ENCODE data around the gene DDX47. TPM values are rescaled to one million over a fixed set of nuclear protein-coding genes. Genes with fewer than 3 reads are reported as not detected.
"Not testable (repeated sequence)": the region's sequence is repeated elsewhere in the genome, so short reads cannot be mapped to it uniquely, and the experiment has no call there.

The DDX47 gene
- total RNA-seq, 1 experiment from 2014 or later = 64.8 TPM

GRCh38 chr12:12845794-12846243 lies 32.7 kb downstream of the DDX47 start (continued):
- TF ChIP-seq, protein P1, sequence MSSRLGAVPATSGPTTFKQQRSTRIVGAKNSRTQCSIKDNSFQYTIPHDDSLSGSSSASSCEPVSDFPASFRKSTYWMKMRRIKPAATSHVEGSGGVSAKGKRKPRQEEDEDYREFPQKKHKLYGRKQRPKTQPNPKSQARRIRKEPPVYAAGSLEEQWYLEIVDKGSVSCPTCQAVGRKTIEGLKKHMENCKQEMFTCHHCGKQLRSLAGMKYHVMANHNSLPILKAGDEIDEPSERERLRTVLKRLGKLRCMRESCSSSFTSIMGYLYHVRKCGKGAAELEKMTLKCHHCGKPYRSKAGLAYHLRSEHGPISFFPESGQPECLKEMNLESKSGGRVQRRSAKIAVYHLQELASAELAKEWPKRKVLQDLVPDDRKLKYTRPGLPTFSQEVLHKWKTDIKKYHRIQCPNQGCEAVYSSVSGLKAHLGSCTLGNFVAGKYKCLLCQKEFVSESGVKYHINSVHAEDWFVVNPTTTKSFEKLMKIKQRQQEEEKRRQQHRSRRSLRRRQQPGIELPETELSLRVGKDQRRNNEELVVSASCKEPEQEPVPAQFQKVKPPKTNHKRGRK (CRISPR knock-in tag; IDR thresholded peaks at IDR 0.05; ENCODE audit: borderline replicate concordance) = no peak
- TF ChIP-seq EMX1 (CRISPR knock-in tag; IDR thresholded peaks at IDR 0.05) (no peak), TEAD1 (CRISPR knock-in tag; IDR thresholded peaks at IDR 0.05) (no peak), FOXJ3 (CRISPR knock-in tag; IDR thresholded peaks at IDR 0.05; ENCODE audit: borderline replicate concordance) (no peak), ETV6 (CRISPR knock-in tag; IDR thresholded peaks at IDR 0.05) (no peak)
- TF ChIP-seq, protein P2, sequence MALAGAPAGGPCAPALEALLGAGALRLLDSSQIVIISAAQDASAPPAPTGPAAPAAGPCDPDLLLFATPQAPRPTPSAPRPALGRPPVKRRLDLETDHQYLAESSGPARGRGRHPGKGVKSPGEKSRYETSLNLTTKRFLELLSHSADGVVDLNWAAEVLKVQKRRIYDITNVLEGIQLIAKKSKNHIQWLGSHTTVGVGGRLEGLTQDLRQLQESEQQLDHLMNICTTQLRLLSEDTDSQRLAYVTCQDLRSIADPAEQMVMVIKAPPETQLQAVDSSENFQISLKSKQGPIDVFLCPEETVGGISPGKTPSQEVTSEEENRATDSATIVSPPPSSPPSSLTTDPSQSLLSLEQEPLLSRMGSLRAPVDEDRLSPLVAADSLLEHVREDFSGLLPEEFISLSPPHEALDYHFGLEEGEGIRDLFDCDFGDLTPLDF (CRISPR knock-in tag; IDR thresholded peaks at IDR 0.05) = no peak
- TF ChIP-seq, protein P3, sequence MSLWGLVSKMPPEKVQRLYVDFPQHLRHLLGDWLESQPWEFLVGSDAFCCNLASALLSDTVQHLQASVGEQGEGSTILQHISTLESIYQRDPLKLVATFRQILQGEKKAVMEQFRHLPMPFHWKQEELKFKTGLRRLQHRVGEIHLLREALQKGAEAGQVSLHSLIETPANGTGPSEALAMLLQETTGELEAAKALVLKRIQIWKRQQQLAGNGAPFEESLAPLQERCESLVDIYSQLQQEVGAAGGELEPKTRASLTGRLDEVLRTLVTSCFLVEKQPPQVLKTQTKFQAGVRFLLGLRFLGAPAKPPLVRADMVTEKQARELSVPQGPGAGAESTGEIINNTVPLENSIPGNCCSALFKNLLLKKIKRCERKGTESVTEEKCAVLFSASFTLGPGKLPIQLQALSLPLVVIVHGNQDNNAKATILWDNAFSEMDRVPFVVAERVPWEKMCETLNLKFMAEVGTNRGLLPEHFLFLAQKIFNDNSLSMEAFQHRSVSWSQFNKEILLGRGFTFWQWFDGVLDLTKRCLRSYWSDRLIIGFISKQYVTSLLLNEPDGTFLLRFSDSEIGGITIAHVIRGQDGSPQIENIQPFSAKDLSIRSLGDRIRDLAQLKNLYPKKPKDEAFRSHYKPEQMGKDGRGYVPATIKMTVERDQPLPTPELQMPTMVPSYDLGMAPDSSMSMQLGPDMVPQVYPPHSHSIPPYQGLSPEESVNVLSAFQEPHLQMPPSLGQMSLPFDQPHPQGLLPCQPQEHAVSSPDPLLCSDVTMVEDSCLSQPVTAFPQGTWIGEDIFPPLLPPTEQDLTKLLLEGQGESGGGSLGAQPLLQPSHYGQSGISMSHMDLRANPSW (CRISPR knock-in tag; conservative IDR thresholded peaks at IDR 0.05; ENCODE audit: low read depth) = no peak

DNA sequence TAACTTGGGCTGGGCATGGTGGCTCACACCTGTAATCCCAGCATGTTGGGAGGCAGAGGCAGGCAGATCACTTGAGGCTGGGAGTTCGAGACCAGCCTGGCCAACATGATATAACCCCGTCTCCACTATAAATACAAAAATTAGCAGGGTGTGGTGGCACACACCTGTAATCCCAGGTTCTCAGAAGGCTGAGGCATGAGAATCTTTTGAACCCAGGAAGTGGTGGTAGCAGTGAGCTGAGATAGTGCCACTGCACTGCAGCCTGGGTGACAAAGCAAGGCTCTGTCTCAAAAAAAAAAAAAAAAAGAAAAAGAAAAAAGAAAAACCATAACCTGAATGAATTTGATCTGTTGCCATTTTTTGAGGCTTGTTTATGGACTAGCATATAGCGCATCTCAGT lies 33.6 kb downstream of the DDX47 start:
- H3K9me3 Mint-ChIP-seq; H3K27me3 Mint-ChIP-seq (ENCODE audit: low read depth); H3K36me3 Mint-ChIP-seq; H3K4me1 Mint-ChIP-seq; H3K27ac Mint-ChIP-seq; DNase-seq (ENCODE audit: low spot score); ATAC-seq; H3K4me3 Mint-ChIP-seq; POLR2A ChIA-PET: not testable (repeated sequence)
- CTCF ChIA-PET = interaction anchor here (1.8 kb wide), 1 partner anchor 10 kb away, joined by 5 read pairs; no protein-coding TSS in a partner anchor

DNA sequence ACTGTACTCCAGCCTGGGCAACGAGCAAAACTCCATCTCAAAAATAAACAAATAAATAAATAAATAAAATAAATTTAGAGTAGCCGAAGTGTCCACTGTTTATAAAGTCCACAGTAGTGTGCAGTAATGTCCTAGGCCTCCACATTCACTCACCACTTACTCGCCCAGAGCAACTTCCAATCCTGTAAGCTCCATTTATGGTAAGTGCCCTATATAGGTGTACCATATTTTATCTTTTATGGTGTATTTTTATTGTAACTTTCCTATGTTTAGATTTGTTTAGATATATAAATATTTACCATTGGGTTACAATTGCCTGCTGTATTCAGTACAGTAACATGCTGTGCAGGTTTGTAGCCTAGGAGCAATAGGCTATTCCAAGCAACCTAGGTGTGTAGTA lies 40.3 kb downstream of the DDX47 start:
- peaks cover 8% of the 10 kb centered on the region; the same call in 1 of the 2 replicates for H3K9me3 Mint-ChIP-seq
- peaks cover 3% of the 10 kb centered on the region for H3K36me3 Mint-ChIP-seq
- no peak overlapping the region for H3K4me3 Mint-ChIP-seq
- no peaks in the 10 kb centered on the region for H3K27me3 Mint-ChIP-seq (ENCODE audit: low read depth)
- DNase-seq (ENCODE audit: low spot score) (no peak), ATAC-seq (no peak)
- no peak for TF ChIP-seq TCF7 (CRISPR knock-in tag; IDR thresholded peaks at IDR 0.05; ENCODE audit: low read depth)
- TF ChIP-seq JUN (CRISPR knock-in tag; IDR thresholded peaks at IDR 0.05) = no peak
- TF ChIP-seq HMGA2 (CRISPR knock-in tag; IDR thresholded peaks at IDR 0.05) = no peak
- TF ChIP-seq ZBTB21 (CRISPR knock-in tag; IDR thresholded peaks at IDR 0.05; ENCODE audit: borderline replicate concordance) = no peak
- TF ChIP-seq TP53 (CRISPR knock-in tag; IDR thresholded peaks at IDR 0.05) = no peak
- TF ChIP-seq ATF2 (CRISPR knock-in tag; IDR thresholded peaks at IDR 0.05; ENCODE audit: borderline replicate concordance, low read depth) = no peak
- no peak for TF ChIP-seq SP1 (CRISPR knock-in tag; conservative IDR thresholded peaks at IDR 0.05)
- CTCF ChIA-PET = interaction anchor here (1.1 to 1.2 kb wide), 2 partner anchors 41 to 133 kb away, joined by 4 read pairs; no protein-coding TSS in a partner anchor
- POLR2A ChIA-PET = no interaction called here
- 0 out of 2 replicates have a peak, but pooled peaks cover 3% of the 10 kb centered on the region for H3K4me1 Mint-ChIP-seq
- no peak overlapping the region for H3K27ac Mint-ChIP-seq

DNA sequence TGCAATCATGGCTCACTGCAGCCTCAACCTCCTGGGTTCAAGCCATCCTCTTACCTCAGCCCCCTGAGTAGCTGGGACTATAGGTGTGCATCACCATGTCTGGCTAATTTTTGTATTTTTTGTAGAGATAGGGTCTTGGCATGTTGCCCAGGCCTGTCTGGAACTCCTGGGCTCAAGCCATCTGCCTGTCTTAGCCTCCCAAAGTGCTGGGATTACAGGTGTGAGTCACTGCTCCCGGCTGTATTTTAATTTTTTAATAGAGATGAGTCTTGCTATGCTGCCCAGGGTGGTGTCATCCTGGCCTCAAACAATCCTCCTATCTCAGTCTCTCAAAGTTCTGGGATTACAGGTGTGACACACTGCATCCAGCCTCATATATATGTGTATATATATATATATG lies 46.5 kb downstream of the DDX47 start:
- H3K9me3 Mint-ChIP-seq = peaks cover 8% of the 10 kb centered on the region
- CTCF ChIA-PET = no interaction called here
- ATAC-seq = no peak
- no peak for TF ChIP-seq NR2C2 (CRISPR knock-in tag; IDR thresholded peaks at IDR 0.05)
- TF ChIP-seq, protein P4, sequence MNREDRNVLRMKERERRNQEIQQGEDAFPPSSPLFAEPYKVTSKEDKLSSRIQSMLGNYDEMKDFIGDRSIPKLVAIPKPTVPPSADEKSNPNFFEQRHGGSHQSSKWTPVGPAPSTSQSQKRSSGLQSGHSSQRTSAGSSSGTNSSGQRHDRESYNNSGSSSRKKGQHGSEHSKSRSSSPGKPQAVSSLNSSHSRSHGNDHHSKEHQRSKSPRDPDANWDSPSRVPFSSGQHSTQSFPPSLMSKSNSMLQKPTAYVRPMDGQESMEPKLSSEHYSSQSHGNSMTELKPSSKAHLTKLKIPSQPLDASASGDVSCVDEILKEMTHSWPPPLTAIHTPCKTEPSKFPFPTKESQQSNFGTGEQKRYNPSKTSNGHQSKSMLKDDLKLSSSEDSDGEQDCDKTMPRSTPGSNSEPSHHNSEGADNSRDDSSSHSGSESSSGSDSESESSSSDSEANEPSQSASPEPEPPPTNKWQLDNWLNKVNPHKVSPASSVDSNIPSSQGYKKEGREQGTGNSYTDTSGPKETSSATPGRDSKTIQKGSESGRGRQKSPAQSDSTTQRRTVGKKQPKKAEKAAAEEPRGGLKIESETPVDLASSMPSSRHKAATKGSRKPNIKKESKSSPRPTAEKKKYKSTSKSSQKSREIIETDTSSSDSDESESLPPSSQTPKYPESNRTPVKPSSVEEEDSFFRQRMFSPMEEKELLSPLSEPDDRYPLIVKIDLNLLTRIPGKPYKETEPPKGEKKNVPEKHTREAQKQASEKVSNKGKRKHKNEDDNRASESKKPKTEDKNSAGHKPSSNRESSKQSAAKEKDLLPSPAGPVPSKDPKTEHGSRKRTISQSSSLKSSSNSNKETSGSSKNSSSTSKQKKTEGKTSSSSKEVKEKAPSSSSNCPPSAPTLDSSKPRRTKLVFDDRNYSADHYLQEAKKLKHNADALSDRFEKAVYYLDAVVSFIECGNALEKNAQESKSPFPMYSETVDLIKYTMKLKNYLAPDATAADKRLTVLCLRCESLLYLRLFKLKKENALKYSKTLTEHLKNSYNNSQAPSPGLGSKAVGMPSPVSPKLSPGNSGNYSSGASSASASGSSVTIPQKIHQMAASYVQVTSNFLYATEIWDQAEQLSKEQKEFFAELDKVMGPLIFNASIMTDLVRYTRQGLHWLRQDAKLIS (CRISPR knock-in tag; IDR thresholded peaks at IDR 0.05; ENCODE audit: borderline replicate concordance) = no peak
- TF ChIP-seq ZNF423 (CRISPR knock-in tag; IDR thresholded peaks at IDR 0.05) = no peak
- TF ChIP-seq E2F4 (CRISPR knock-in tag; IDR thresholded peaks at IDR 0.05; ENCODE audit: borderline replicate concordance, low read depth) = no peak
- no peak for TF ChIP-seq TCF7 (CRISPR knock-in tag; IDR thresholded peaks at IDR 0.05; ENCODE audit: low read depth)

More for the DNA sequence above, 46.5 kb downstream of the DDX47 start:
- peaks cover 11% of the 10 kb centered on the region for H3K4me1 Mint-ChIP-seq
- no peaks in the 10 kb centered on the region; the same call in 1 of the 2 replicates for H3K27me3 Mint-ChIP-seq (ENCODE audit: low read depth)
- POLR2A ChIA-PET = no interaction called here
- H3K4me3 Mint-ChIP-seq = no peak overlapping the region
- no peak overlapping the region for H3K27ac Mint-ChIP-seq
- peaks cover 7% of the 10 kb centered on the region for H3K36me3 Mint-ChIP-seq
- DNase-seq (ENCODE audit: low spot score) = no peak

Data from WTC11 (cell line).